M059J (cell line): ENCODE data around the gene KNDC1. TPM values are rescaled to one million over a fixed set of nuclear protein-coding genes. Genes with fewer than 3 reads are reported as not detected.

Experiments used
- DNase-seq: peaks from one replicate; pipeline ENCODE4 v3.0.0-alpha.2; 2012; ENCODE audit warnings: low read depth
- total RNA-seq: library from RNA; depleted of rRNA; stranded (reverse); fragments of >200 nt; shearing (Covaris generic); gene quantifications from 2 replicates; pipeline ENCODE4 v1.2.3, GENCODE V29; 2014

KNDC1 gene
- total RNA-seq, 1 experiment from 2014 or later: not detected

GRCh38 chr10:133177380-133178157, 17.6 kb downstream of the KNDC1 start:
- DNase-seq: no peak

GRCh38 chr10:133178357-133179127, 18.5 kb downstream of the KNDC1 start:
- no peak for DNase-seq

- DNase-seq: no peak
Measured at GRCh38 chr10:133179128-133179520, 19.1 kb downstream of the KNDC1 start.

GRCh38 chr10:133179651-133180050, 19.6 kb downstream of the KNDC1 start:
- no peak for DNase-seq

- DNase-seq: no peak
Measured at GRCh38 chr10:133180192-133180964, 20.4 kb downstream of the KNDC1 start.

- no peak for DNase-seq
Measured at GRCh38 chr10:133180965-133181639, 21.1 kb downstream of the KNDC1 start.

GRCh38 chr10:133182190-133182589, 22.2 kb downstream of the KNDC1 start:
- DNase-seq: no peak

GRCh38 chr10:133182791-133183645, 23.0 kb downstream of the KNDC1 start:
- DNase-seq: no peak

- no peak for DNase-seq
Measured at GRCh38 chr10:133183646-133184378, 23.8 kb downstream of the KNDC1 start.

GRCh38 chr10:133184591-133185244, 24.7 kb downstream of the KNDC1 start:
- DNase-seq: no peak

- no peak for DNase-seq
Measured at GRCh38 chr10:133185421-133185820, 25.4 kb downstream of the KNDC1 start.

GRCh38 chr10:133185916-133186315, 25.9 kb downstream of the KNDC1 start:
- no peak for DNase-seq

- DNase-seq: no peak
Measured at GRCh38 chr10:133186416-133187090, 26.5 kb downstream of the KNDC1 start.

GRCh38 chr10:133187091-133187905, 27.3 kb downstream of the KNDC1 start:
- no peak for DNase-seq

GRCh38 chr10:133187906-133188681, 28.1 kb downstream of the KNDC1 start:
- no peak for DNase-seq

GRCh38 chr10:133189256-133189655, 29.2 kb downstream of the KNDC1 start:
- DNase-seq: no peak

- no peak for DNase-seq
Measured at GRCh38 chr10:133189726-133190125, 29.7 kb downstream of the KNDC1 start.
